ENCODE results near the gene NEK4.

GRCh38 chr3:52777127-52777958, 6.6 kb upstream of the NEK4 start, which contains the start of gene ITIH1:
- TF ChIP-seq CTCF (IDR thresholded peaks at IDR 0.05) (no peak), POLR2A (IDR thresholded peaks at IDR 0.05) (no peak)
